ENCODE data around the gene RMDN2.

Gene RMDN2

DNA sequence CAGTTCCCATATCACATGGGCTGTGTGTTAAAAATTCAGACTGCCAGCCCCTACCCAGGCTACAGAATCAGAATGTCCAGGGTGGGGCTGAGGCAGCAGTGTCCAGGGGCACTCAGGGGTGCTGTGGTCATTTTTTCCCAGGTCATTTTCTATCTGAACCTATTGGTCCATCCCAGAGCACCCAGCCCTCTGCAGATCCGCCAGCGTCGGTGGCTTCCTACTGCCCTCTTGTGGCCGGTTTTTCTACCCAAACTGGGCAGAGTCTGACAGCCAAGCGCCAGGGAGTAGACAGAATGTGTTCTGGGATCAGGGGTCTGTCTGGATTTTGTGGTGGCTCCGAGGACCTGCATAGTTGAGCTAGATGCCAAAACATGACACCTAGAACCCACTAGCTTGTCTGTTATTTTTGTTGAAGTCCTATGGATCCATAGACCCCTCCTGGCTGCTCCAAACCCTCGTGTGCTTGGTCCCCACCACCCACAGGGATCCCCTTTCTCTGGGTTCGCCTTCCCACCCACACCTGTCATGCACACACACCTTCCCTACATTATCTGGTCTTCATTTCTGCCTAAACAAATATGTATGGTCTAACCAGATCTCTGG, 34.1 kb upstream of the RMDN2 start:
- in situ Hi-C loops (cut with HindIII; ENCODE audit: low sequenced_read_pairs) = no loop called here
- no peak for DNase-seq (ENCODE audit: low read depth)

DNA sequence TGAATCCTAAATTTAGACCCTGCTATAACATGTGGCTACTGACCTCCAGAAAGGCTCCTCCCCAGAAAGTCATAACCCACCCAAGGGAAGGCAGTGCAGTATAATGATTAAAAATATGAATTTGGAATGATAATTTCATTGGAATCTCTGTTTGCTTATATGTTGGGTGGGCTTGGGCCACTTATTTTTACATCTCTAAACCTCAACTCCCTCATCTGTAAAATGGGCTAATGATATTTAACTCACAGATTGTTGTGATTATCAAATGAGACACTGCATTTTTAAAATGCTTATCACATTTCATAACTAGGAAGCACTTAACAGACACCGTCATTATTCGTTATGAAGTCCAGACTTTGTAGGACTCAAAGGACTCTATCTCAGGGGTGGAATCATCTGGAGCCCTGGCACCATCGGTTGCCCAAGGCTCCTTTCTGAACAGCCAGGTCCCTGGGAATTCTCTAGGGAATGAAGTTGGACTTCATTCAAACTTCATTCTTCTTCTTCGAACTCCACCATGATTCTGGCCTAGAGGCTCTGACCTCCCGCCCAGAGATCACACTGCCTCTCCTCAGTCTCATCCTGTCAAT, 33.1 kb upstream of the RMDN2 start:
- no peak for TF ChIP-seq CTCF (IDR thresholded peaks at IDR 0.05; ENCODE audit: low read depth, low read length, missing control alignments)
- no peak overlapping the region for H3K4me3 ChIP-seq (ENCODE audit: low read depth, low read length)
- no peak for DNase-seq (ENCODE audit: low read depth)
- in situ Hi-C loops (cut with HindIII; ENCODE audit: low sequenced_read_pairs) = no loop called here

More for the DNA sequence above, 34.1 kb upstream of the RMDN2 start:
- H3K4me3 ChIP-seq (ENCODE audit: low read depth, low read length) = no peak overlapping the region
- TF ChIP-seq CTCF (IDR thresholded peaks at IDR 0.05; ENCODE audit: low read depth, low read length, missing control alignments) = peak; percentile 92

DNA sequence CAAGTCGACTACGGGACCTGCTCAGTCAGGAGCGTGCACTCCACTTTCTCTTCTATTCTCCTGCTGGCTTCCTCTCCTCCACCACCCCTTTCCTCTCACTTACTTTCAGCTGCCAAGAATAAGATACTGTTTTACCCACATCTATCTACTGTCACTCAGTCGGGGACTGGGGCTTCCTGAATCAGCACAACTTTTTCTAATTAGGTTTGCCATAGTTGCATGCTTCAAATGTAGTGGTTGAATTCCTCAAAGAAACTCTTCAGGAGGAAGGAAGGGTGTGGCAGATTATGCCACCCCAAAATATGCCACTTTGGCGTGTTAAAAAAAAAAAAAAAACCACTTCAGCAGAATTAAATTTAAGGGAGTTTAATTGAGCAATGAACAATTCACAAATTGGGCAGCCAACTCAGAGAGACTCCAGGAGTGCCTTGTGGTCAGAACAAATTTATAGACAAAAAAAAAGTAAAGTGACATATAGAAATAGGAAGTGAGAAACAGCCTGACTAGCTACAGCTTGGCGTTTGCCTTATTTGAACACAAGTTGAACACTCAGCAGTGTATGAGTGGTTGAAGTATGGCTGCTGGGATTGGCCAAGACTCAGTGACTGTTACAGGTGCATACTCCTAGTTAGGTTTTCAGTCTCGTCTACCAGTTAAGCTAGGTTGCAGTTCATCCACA, 32.5 kb upstream of the RMDN2 start:
- no peak for DNase-seq (ENCODE audit: low read depth)

DNA sequence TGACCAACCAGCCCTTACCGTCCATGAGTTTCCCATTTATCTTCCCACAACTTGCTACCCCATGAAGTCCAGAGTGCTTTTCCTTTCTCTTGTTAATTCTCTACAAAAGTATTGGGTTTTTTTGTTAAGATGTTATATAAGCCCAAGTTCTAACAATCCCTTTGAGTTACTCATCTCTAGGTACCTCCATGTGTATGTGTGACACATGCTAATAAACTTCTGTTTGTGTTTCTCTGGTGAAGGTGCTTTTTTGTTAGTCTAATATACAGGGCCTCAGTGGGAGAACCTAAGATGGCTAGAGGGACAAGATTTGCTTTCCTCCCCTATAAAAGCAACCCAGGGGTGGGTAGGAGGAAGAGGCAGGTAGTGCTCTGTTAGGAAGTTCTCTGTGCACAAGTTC, 31.8 kb upstream of the RMDN2 start:
- no peak for TF ChIP-seq CTCF (IDR thresholded peaks at IDR 0.05; ENCODE audit: low read depth, low read length, missing control alignments)
- in situ Hi-C loops (cut with HindIII; ENCODE audit: low sequenced_read_pairs) = no loop called here
- no peak overlapping the region for H3K4me3 ChIP-seq (ENCODE audit: low read depth, low read length)
- no peak for DNase-seq (ENCODE audit: low read depth)

More for the DNA sequence above, 32.5 kb upstream of the RMDN2 start:
- no peak overlapping the region for H3K4me3 ChIP-seq (ENCODE audit: low read depth, low read length)
- in situ Hi-C loops (cut with HindIII; ENCODE audit: low sequenced_read_pairs) = no loop called here
- no peak for TF ChIP-seq CTCF (IDR thresholded peaks at IDR 0.05; ENCODE audit: low read depth, low read length, missing control alignments)

- TF ChIP-seq CTCF (IDR thresholded peaks at IDR 0.05; ENCODE audit: low read depth, low read length, missing control alignments) = no peak
- in situ Hi-C loops (cut with HindIII; ENCODE audit: low sequenced_read_pairs) = no loop called here
- no peak for DNase-seq (ENCODE audit: low read depth)
These were observed 31.0 kb upstream of the RMDN2 start for GRCh38 chr2:37894047-37894446.

DNA sequence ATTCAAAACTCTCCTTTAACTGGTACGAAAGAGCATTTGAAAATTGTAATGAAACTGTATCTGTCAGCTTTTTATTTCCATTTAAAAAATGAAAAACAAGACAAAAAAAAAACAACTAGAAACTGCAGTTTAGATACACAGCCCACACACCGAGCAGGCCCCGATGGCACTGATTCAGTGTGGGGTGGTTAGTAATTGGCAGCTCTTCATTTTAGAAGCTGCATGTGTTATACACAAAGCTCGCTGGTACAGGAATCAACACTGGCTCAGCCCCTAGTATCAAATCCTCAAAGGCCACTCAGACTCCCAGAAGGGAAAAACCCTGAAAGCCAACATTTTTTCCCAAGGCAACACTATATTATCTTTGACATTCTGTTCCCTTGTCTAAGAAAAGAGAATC, 30.5 kb upstream of the RMDN2 start:
- H3K4me3 ChIP-seq (ENCODE audit: low read depth, low read length) = no peak overlapping the region
- TF ChIP-seq CTCF (IDR thresholded peaks at IDR 0.05; ENCODE audit: low read depth, low read length, missing control alignments) = no peak
- in situ Hi-C loops (cut with HindIII; ENCODE audit: low sequenced_read_pairs) = no loop called here
- peak; percentile 51 for DNase-seq (ENCODE audit: low read depth)

More at GRCh38 chr2:37894047-37894446, 31.0 kb upstream of the RMDN2 start:
- no peak overlapping the region for H3K4me3 ChIP-seq (ENCODE audit: low read depth, low read length)

Data from astrocyte of the cerebellum (primary cell).